ENCODE results near the gene ORM2.

DNA sequence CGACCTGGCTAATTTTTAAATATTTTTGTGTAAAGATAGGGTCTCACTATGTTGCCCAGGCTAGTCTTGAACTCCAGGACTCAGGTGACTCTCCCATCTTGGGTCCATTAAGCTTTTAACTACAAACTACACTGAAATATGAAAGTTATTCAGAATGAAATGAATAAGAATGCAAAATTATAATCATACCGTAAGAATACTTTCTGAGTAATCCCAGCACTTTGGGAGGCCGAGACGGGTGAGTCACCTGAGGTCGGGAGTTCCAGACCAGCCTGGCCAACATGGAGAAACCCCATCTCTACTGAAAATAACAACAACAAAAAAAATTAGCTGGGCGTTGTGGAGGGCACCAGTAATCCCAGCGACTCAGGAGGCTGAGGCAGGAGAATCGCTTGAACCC, 7.9 kb upstream of the ORM2 start:
- TF ChIP-seq, protein P1, sequence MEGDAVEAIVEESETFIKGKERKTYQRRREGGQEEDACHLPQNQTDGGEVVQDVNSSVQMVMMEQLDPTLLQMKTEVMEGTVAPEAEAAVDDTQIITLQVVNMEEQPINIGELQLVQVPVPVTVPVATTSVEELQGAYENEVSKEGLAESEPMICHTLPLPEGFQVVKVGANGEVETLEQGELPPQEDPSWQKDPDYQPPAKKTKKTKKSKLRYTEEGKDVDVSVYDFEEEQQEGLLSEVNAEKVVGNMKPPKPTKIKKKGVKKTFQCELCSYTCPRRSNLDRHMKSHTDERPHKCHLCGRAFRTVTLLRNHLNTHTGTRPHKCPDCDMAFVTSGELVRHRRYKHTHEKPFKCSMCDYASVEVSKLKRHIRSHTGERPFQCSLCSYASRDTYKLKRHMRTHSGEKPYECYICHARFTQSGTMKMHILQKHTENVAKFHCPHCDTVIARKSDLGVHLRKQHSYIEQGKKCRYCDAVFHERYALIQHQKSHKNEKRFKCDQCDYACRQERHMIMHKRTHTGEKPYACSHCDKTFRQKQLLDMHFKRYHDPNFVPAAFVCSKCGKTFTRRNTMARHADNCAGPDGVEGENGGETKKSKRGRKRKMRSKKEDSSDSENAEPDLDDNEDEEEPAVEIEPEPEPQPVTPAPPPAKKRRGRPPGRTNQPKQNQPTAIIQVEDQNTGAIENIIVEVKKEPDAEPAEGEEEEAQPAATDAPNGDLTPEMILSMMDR (IDR thresholded peaks at IDR 0.05 in 2 of 3, conservative IDR thresholded peaks at IDR 0.05 in 1 of 3; ENCODE audit: borderline replicate concordance in 1 of 3, insufficient read depth in 1 of 3, low read depth in 2 of 3, low read length in 2 of 3), result no peak
- TF ChIP-seq POLR2A (IDR thresholded peaks at IDR 0.05; ENCODE audit: borderline replicate concordance, extremely low read depth, insufficient read depth, insufficient read length) (no peak), SP1 (IDR thresholded peaks at IDR 0.05; ENCODE audit: low read depth) (no peak), YY1 (IDR thresholded peaks at IDR 0.05; ENCODE audit: extremely low read depth, insufficient replicate concordance, low read depth, low read length) (no peak), POLR2AphosphoS5 (IDR thresholded peaks at IDR 0.05; ENCODE audit: low read depth, low read length) (no peak)
